ENCODE results near the gene NOP16. TPM values are rescaled to one million over a fixed set of nuclear protein-coding genes. Genes with fewer than 3 reads are reported as not detected.
A peak's percentile ranks its signal among the peaks of the same experiment; 100 is the strongest.

The NOP16 gene
- total RNA-seq, 1 donor from 2014 or later = 65.1 TPM

GRCh38 chr5:176368726-176369125 lies 19.7 kb downstream of the NOP16 start:
- H3K4me3 Mint-ChIP-seq = no peak overlapping the region
- intact Hi-C loops (cut with micrococcal nuclease) = no loop called here
- H3K27me3 Mint-ChIP-seq = no peaks in the 10 kb centered on the region
- peaks cover 12% of the 10 kb centered on the region for H3K4me1 Mint-ChIP-seq
- peaks cover 42% of the 10 kb centered on the region for H3K36me3 Mint-ChIP-seq (ENCODE audit: low read depth)
- ChIA-PET POLR2A (interaction anchor here (1.0 kb wide), 1 partner anchor 20 kb away, joined by 3 read pairs; the partner anchor contains the start of genes HIGD2A and NOP16), CTCF (no interaction called here)
- DNase-seq (no peak), ATAC-seq (ENCODE audit: low read depth) (no peak)
- H3K9me3 Mint-ChIP-seq = no peaks in the 10 kb centered on the region
- H3K27ac Mint-ChIP-seq = no peak overlapping the region
- TF ChIP-seq CTCF (IDR thresholded peaks at IDR 0.05) = no peak

- TF ChIP-seq CTCF (IDR thresholded peaks at IDR 0.05) = no peak
- Mint-ChIP-seq H3K27ac (no peak overlapping the region), H3K4me3 (peak overlapping the region; percentile 75), H3K27me3 (no peaks in the 10 kb centered on the region), H3K9me3 (no peaks in the 10 kb centered on the region), H3K4me1 (peaks cover 16% of the 10 kb centered on the region), H3K36me3 (ENCODE audit: low read depth) (peaks cover 39% of the 10 kb centered on the region)
- ChIA-PET CTCF (no interaction called here), POLR2A (interaction anchor here (0.7 kb wide), 1 partner anchor 38 kb away, joined by 6 read pairs; no protein-coding TSS in a partner anchor)
- ATAC-seq (ENCODE audit: low read depth) (no peak), DNase-seq (no peak)
- intact Hi-C loops (cut with micrococcal nuclease) = no loop called here
These were observed 22.0 kb downstream of the NOP16 start for GRCh38 chr5:176366232-176366894.

GRCh38 chr5:176365351-176366231 lies 22.8 kb downstream of the NOP16 start, which contains the start of gene ARL10:
ARL10 (plus strand) TSS chr5:176365487; CDS start chr5:176365564, 77 bp downstream.
- CTCF ChIA-PET = no interaction called here
- peak within 1 kb of the TSS; percentile 70 for H3K27ac Mint-ChIP-seq

DNA sequence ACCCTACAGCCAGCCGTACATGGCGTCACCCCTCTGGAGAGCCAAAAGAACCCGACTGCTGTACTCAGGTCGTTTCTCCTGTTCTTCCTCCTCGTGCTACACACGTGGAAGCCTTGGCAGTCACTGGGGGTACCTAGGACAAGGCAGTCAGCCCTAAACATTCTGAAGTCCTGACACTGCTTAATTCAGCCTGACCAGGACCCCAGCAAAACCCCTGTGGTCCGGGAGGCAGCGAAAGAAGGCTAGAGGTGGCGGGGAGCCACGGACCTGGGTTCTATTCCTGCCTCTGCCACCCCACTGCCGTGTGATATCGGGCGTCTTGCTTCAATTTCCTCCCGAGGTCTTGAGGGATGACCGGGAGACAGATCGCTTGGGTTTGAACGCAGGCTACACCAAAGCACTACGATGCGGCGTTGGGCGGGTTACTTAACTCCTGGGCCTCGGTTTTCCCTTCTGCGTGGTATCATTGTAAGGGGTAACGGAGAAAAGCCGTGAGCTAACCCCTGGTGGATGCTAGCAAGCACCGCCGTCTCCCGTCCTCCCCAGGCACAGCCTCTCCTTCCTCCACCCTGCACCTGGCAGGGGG lies 23.5 kb downstream of the NOP16 start:
- peak overlapping the region; percentile 84 for H3K4me3 Mint-ChIP-seq
- DNase-seq (no peak), ATAC-seq (ENCODE audit: low read depth) (no peak)
- ChIA-PET POLR2A (no interaction called here), CTCF (no interaction called here)
- peaks cover 32% of the 10 kb centered on the region for H3K36me3 Mint-ChIP-seq (ENCODE audit: low read depth)
- H3K27ac Mint-ChIP-seq = peak overlapping the region; percentile 70
- H3K4me1 Mint-ChIP-seq = peaks cover 21% of the 10 kb centered on the region
- intact Hi-C loops (cut with micrococcal nuclease) = loop anchor here (1.0 to 2.0 kb wide), 4 partner anchors 16 to 172 kb away; partner anchors contain the start of genes FAF2, HIGD2A, NOP16 and RNF44
- H3K9me3 Mint-ChIP-seq = no peaks in the 10 kb centered on the region
- TF ChIP-seq CTCF (IDR thresholded peaks at IDR 0.05) = no peak
- H3K27me3 Mint-ChIP-seq = no peaks in the 10 kb centered on the region

More at GRCh38 chr5:176365351-176366231, 22.8 kb downstream of the NOP16 start, which contains the start of gene ARL10:
- ATAC-seq (ENCODE audit: low read depth) (peak; percentile 44), DNase-seq (peak; percentile 60)
- TF ChIP-seq CTCF (IDR thresholded peaks at IDR 0.05) = no peak
- intact Hi-C loops (cut with micrococcal nuclease) = loop anchor here (1.0 to 2.0 kb wide), 4 partner anchors 15 to 172 kb away; partner anchors contain the start of genes FAF2, HIGD2A, NOP16 and RNF44
- Mint-ChIP-seq H3K4me1 (peaks cover 20% of the 10 kb centered on the region), H3K4me3 (peak within 1 kb of the TSS; percentile 84), H3K27me3 (no peaks in the 10 kb centered on the region), H3K36me3 (ENCODE audit: low read depth) (peaks cover 38% of the 10 kb centered on the region), H3K9me3 (no peaks in the 10 kb centered on the region)
- POLR2A ChIA-PET = no interaction called here

All from activated B cell treated with CpG ODN at 0.5 μM for 24 hours (primary cell).